WTC11 (cell line): ENCODE results near the gene DNAJC7.
"Not testable (repeated sequence)": the region's sequence is repeated elsewhere in the genome, so short reads cannot be mapped to it uniquely, and the experiment has no call there.

Experiments used
- CBFB ChIP-seq: sonication (generic); formaldehyde crosslinking; IDR thresholded peaks from 2 replicates; pipeline ENCODE4 v1.8.1; 2022; ENCODE audit warnings: mild to moderate bottlenecking, low read depth, missing genetic modification reagents
- MXD4 ChIP-seq: fragments of 250-450 bp; sonication (Bioruptor Pico); IDR thresholded peaks from 2 replicates; pipeline ENCODE4 v1.8.0; 2021; ENCODE audit warnings: mild to moderate bottlenecking, moderate library complexity, borderline replicate concordance
- NR1H2 ChIP-seq: sonication (generic); formaldehyde crosslinking; IDR thresholded peaks from 2 replicates; pipeline ENCODE4 v1.9.0; 2021; ENCODE audit warnings: mild to moderate bottlenecking, moderate library complexity, missing genetic modification reagents
- ZNF396 ChIP-seq: fragments of 250-450 bp; sonication (Bioruptor Pico); IDR thresholded peaks from 2 replicates; pipeline ENCODE4 v1.8.0; 2021; ENCODE audit warnings: mild to moderate bottlenecking, moderate library complexity, borderline replicate concordance
- TF ChIP-seq, protein P1 (sequence below): fragments of 200-600 bp; IDR thresholded peaks from 2 replicates; pipeline ENCODE4 v1.8.0; 2022; ENCODE audit warnings: antibody characterized with exemption
- TF ChIP-seq, protein P2 (sequence below): sonication (generic); formaldehyde crosslinking; IDR thresholded peaks from 2 replicates; pipeline ENCODE4 v1.8.0; 2022; ENCODE audit warnings: mild to moderate bottlenecking, missing genetic modification reagents
- TF ChIP-seq, protein P3 (sequence below): sonication (generic); formaldehyde crosslinking; IDR thresholded peaks from 2 replicates; pipeline ENCODE4 v1.8.0; 2022; ENCODE audit warnings: mild to moderate bottlenecking, missing genetic modification reagents
- TF ChIP-seq, protein P4 (sequence below): sonication (generic); formaldehyde crosslinking; IDR thresholded peaks from 2 replicates; pipeline ENCODE4 v1.8.0; 2023; ENCODE audit warnings: missing genetic modification reagents
- TF ChIP-seq, protein P5 (sequence below): sonication (generic); formaldehyde crosslinking; IDR thresholded peaks from 2 replicates; pipeline ENCODE4 v1.8.1; 2022; ENCODE audit warnings: low read depth, missing genetic modification reagents, borderline replicate concordance

DNA sequence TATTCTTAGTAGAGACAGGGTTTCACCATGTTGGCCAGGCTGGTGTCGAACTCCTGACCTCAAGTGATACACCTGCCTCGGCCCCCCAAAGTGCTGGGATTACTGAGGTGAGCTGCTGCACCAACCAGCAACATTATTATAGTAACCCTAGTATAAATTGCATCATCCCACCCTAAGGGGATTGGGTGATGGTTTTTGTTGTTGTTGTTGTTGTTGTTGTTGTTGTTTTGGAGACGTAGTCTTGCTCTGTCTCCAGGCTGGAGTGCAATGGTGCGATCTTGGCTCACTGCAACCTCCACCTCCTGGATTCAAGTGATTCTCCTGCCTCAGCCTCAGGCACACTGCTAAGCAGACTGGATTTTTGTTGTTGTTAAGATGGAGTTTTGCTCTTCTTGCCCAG is 85.5 kb downstream of the DNAJC7 start:
- TF ChIP-seq, protein P1, sequence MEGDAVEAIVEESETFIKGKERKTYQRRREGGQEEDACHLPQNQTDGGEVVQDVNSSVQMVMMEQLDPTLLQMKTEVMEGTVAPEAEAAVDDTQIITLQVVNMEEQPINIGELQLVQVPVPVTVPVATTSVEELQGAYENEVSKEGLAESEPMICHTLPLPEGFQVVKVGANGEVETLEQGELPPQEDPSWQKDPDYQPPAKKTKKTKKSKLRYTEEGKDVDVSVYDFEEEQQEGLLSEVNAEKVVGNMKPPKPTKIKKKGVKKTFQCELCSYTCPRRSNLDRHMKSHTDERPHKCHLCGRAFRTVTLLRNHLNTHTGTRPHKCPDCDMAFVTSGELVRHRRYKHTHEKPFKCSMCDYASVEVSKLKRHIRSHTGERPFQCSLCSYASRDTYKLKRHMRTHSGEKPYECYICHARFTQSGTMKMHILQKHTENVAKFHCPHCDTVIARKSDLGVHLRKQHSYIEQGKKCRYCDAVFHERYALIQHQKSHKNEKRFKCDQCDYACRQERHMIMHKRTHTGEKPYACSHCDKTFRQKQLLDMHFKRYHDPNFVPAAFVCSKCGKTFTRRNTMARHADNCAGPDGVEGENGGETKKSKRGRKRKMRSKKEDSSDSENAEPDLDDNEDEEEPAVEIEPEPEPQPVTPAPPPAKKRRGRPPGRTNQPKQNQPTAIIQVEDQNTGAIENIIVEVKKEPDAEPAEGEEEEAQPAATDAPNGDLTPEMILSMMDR = not testable (repeated sequence)
- TF ChIP-seq, protein P2, sequence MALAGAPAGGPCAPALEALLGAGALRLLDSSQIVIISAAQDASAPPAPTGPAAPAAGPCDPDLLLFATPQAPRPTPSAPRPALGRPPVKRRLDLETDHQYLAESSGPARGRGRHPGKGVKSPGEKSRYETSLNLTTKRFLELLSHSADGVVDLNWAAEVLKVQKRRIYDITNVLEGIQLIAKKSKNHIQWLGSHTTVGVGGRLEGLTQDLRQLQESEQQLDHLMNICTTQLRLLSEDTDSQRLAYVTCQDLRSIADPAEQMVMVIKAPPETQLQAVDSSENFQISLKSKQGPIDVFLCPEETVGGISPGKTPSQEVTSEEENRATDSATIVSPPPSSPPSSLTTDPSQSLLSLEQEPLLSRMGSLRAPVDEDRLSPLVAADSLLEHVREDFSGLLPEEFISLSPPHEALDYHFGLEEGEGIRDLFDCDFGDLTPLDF = not testable (repeated sequence)
- TF ChIP-seq CBFB (CRISPR knock-in tag); NR1H2 (CRISPR knock-in tag); MXD4; ZNF396: not testable (repeated sequence)
- TF ChIP-seq, protein P3, sequence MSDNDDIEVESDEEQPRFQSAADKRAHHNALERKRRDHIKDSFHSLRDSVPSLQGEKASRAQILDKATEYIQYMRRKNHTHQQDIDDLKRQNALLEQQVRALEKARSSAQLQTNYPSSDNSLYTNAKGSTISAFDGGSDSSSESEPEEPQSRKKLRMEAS (CRISPR knock-in tag) = not testable (repeated sequence)
- TF ChIP-seq, protein P4, sequence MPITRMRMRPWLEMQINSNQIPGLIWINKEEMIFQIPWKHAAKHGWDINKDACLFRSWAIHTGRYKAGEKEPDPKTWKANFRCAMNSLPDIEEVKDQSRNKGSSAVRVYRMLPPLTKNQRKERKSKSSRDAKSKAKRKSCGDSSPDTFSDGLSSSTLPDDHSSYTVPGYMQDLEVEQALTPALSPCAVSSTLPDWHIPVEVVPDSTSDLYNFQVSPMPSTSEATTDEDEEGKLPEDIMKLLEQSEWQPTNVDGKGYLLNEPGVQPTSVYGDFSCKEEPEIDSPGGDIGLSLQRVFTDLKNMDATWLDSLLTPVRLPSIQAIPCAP (CRISPR knock-in tag) = not testable (repeated sequence)
- TF ChIP-seq, protein P5, sequence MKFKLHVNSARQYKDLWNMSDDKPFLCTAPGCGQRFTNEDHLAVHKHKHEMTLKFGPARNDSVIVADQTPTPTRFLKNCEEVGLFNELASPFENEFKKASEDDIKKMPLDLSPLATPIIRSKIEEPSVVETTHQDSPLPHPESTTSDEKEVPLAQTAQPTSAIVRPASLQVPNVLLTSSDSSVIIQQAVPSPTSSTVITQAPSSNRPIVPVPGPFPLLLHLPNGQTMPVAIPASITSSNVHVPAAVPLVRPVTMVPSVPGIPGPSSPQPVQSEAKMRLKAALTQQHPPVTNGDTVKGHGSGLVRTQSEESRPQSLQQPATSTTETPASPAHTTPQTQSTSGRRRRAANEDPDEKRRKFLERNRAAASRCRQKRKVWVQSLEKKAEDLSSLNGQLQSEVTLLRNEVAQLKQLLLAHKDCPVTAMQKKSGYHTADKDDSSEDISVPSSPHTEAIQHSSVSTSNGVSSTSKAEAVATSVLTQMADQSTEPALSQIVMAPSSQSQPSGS (CRISPR knock-in tag) = not testable (repeated sequence)
